ENCODE results near the gene RDH13.
"Not testable (repeated sequence)": the region's sequence is repeated elsewhere in the genome, so short reads cannot be mapped to it uniquely, and the experiment has no call there.

RDH13 gene

GRCh38 chr19:55015126-55015525 is 47.8 kb downstream of the RDH13 start:
- Histone ChIP-seq H3K27me3 (ENCODE audit: insufficient read depth, low read depth) (peaks cover 19% of the 10 kb centered on the region; the same call in 1 of the 2 replicates), H4K20me1 (ENCODE audit: insufficient read depth) (no peaks in the 10 kb centered on the region), H3K9ac (no peak overlapping the region), H3K27ac (no peak overlapping the region), H3K4me3 (IDR thresholded peaks at IDR 0.05; ENCODE audit: insufficient read depth, low read depth, low read length) (no peak overlapping the region), H3K36me3 (ENCODE audit: insufficient read depth) (no peaks in the 10 kb centered on the region), H2AFZ (ENCODE audit: low read depth) (no peak overlapping the region), H3K4me2 (no peak overlapping the region), H3K4me1 (ENCODE audit: low read depth, poor library complexity, severe bottlenecking) (no peaks in the 10 kb centered on the region), H3K79me2 (ENCODE audit: insufficient read depth, low read depth) (no peaks in the 10 kb centered on the region)
- no peak for TF ChIP-seq CTCF (conservative IDR thresholded peaks at IDR 0.05; ENCODE audit: low read depth, low read length)

GRCh38 chr19:55014714-55015113 is 48.2 kb downstream of the RDH13 start:
- Histone ChIP-seq H3K9ac (no peak overlapping the region), H2AFZ (ENCODE audit: low read depth) (no peak overlapping the region), H4K20me1 (ENCODE audit: insufficient read depth) (no peaks in the 10 kb centered on the region), H3K27me3 (ENCODE audit: insufficient read depth, low read depth) (peaks cover 19% of the 10 kb centered on the region; the same call in 1 of the 2 replicates), H3K4me1 (ENCODE audit: low read depth, poor library complexity, severe bottlenecking) (no peaks in the 10 kb centered on the region), H3K27ac (no peak overlapping the region), H3K4me3 (IDR thresholded peaks at IDR 0.05; ENCODE audit: insufficient read depth, low read depth, low read length) (no peak overlapping the region), H3K4me2 (no peak overlapping the region), H3K79me2 (ENCODE audit: insufficient read depth, low read depth) (no peaks in the 10 kb centered on the region), H3K36me3 (ENCODE audit: insufficient read depth) (no peaks in the 10 kb centered on the region)
- no peak for TF ChIP-seq CTCF (conservative IDR thresholded peaks at IDR 0.05; ENCODE audit: low read depth, low read length)

- Histone ChIP-seq H4K20me1 (ENCODE audit: insufficient read depth) (no peaks in the 10 kb centered on the region), H3K4me2 (no peak overlapping the region), H3K79me2 (ENCODE audit: insufficient read depth, low read depth) (no peaks in the 10 kb centered on the region), H3K9ac (no peak overlapping the region), H3K36me3 (ENCODE audit: insufficient read depth) (no peaks in the 10 kb centered on the region), H3K27me3 (ENCODE audit: insufficient read depth, low read depth) (peaks cover 19% of the 10 kb centered on the region; the same call in 1 of the 2 replicates), H3K4me1 (ENCODE audit: low read depth, poor library complexity, severe bottlenecking) (no peaks in the 10 kb centered on the region), H3K27ac (no peak overlapping the region), H3K4me3 (IDR thresholded peaks at IDR 0.05; ENCODE audit: insufficient read depth, low read depth, low read length) (no peak overlapping the region), H2AFZ (ENCODE audit: low read depth) (no peak overlapping the region)
- no peak for TF ChIP-seq CTCF (conservative IDR thresholded peaks at IDR 0.05; ENCODE audit: low read depth, low read length)
Measured at GRCh38 chr19:55013596-55013995, 49.4 kb downstream of the RDH13 start.

- Histone ChIP-seq H3K4me1 (ENCODE audit: low read depth, poor library complexity, severe bottlenecking) (no peaks in the 10 kb centered on the region), H3K27ac (no peak overlapping the region), H3K27me3 (ENCODE audit: insufficient read depth, low read depth) (peaks cover 19% of the 10 kb centered on the region; the same call in 1 of the 2 replicates), H3K79me2 (ENCODE audit: insufficient read depth, low read depth) (no peaks in the 10 kb centered on the region), H2AFZ (ENCODE audit: low read depth) (no peak overlapping the region), H3K4me3 (IDR thresholded peaks at IDR 0.05; ENCODE audit: insufficient read depth, low read depth, low read length) (no peak overlapping the region), H4K20me1 (ENCODE audit: insufficient read depth) (no peaks in the 10 kb centered on the region), H3K4me2 (no peak overlapping the region), H3K9ac (no peak overlapping the region), H3K36me3 (ENCODE audit: insufficient read depth) (no peaks in the 10 kb centered on the region)
- no peak for TF ChIP-seq CTCF (conservative IDR thresholded peaks at IDR 0.05; ENCODE audit: low read depth, low read length)
Measured at GRCh38 chr19:55012306-55012705, 50.6 kb downstream of the RDH13 start.

DNA sequence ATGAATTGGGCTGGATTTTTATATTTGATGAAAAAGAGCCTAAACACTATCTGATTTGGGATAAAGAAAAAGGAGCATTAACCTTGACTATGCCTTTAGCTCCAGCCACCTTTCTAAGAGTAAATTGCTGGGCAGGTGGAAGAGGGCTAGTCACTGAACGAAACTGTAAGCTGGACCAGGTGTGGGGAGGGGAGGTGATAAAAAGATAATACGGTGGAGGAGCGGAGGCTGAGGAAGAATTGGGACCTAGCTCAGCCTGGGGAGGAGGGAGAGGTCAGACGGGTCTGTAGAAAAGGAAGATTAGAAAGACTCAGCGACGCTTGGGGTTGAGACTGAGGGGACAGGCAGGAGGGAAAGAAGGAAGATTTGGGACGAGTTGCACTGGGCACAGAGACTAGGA is 52.4 kb downstream of the RDH13 start:
- not testable (repeated sequence) for H3K79me2 ChIP-seq (ENCODE audit: insufficient read depth, low read depth); H3K4me1 ChIP-seq (ENCODE audit: low read depth, poor library complexity, severe bottlenecking)

DNA sequence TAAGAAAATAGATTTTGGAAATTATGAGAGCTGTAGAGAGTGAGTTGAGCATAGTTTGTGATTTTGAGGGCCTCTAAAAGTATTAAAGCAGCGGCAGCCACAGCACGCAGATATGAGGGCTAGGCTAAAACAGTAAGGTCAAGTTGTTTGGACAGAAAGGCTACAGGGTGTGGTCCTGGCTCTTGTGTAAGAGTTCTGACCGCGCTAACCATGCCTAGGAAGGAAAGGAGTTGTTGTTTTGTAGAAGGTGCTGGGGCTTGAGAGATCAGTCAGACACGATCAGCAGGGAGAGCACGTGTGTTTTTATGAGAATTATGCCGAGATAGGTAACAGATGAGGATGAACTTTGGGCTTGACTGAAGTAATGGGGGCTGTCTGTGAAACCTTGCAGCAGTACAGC is 54.2 kb downstream of the RDH13 start:
- peaks cover 11% of the 10 kb centered on the region; the same call in 1 of the 2 replicates for H3K27me3 ChIP-seq (ENCODE audit: insufficient read depth, low read depth)
- not testable (repeated sequence) for H3K36me3 ChIP-seq (ENCODE audit: insufficient read depth); H4K20me1 ChIP-seq (ENCODE audit: insufficient read depth); H3K4me2 ChIP-seq; H3K27ac ChIP-seq; H3K9ac ChIP-seq; H2AFZ ChIP-seq (ENCODE audit: low read depth); H3K79me2 ChIP-seq (ENCODE audit: insufficient read depth, low read depth); H3K4me3 ChIP-seq (IDR thresholded peaks at IDR 0.05; ENCODE audit: insufficient read depth, low read depth, low read length); H3K4me1 ChIP-seq (ENCODE audit: low read depth, poor library complexity, severe bottlenecking)

More for the DNA sequence above, 52.4 kb downstream of the RDH13 start:
- not testable (repeated sequence) for H2AFZ ChIP-seq (ENCODE audit: low read depth); H3K9ac ChIP-seq; H3K4me2 ChIP-seq; H3K36me3 ChIP-seq (ENCODE audit: insufficient read depth); H4K20me1 ChIP-seq (ENCODE audit: insufficient read depth); H3K27ac ChIP-seq; H3K4me3 ChIP-seq (IDR thresholded peaks at IDR 0.05; ENCODE audit: insufficient read depth, low read depth, low read length)
- peaks cover 19% of the 10 kb centered on the region; the same call in 1 of the 2 replicates for H3K27me3 ChIP-seq (ENCODE audit: insufficient read depth, low read depth)

GRCh38 chr19:55008189-55008588 is 54.8 kb downstream of the RDH13 start:
- not testable (repeated sequence) for H3K4me2 ChIP-seq

More at GRCh38 chr19:55008189-55008588, 54.8 kb downstream of the RDH13 start:
- H2AFZ ChIP-seq (ENCODE audit: low read depth); H3K4me1 ChIP-seq (ENCODE audit: low read depth, poor library complexity, severe bottlenecking); H3K4me3 ChIP-seq (IDR thresholded peaks at IDR 0.05; ENCODE audit: insufficient read depth, low read depth, low read length); H3K79me2 ChIP-seq (ENCODE audit: insufficient read depth, low read depth); H4K20me1 ChIP-seq (ENCODE audit: insufficient read depth); H3K9ac ChIP-seq; H3K36me3 ChIP-seq (ENCODE audit: insufficient read depth); H3K27ac ChIP-seq: not testable (repeated sequence)
- peaks cover 11% of the 10 kb centered on the region; the same call in 1 of the 2 replicates for H3K27me3 ChIP-seq (ENCODE audit: insufficient read depth, low read depth)

Data from KMS-11 (cell line).